GM18502 (cell line): ENCODE data around the gene ELL2.
"Not testable (repeated sequence)": the region's sequence is repeated elsewhere in the genome, so short reads cannot be mapped to it uniquely, and the experiment has no call there.

Experiments used
- ATAC-seq: cut with Tn5 transposase; IDR thresholded peaks from one replicate; pipeline ENCODE4 v1.9.1; 2021; ENCODE audit warnings: mild to moderate bottlenecking; ENCODE audit not compliant: unreplicated experiment, poor library complexity

ELL2 gene

GRCh38 chr5:95846554-95847260, 114.9 kb downstream of the ELL2 start:
- ATAC-seq: peak; percentile 59

DNA sequence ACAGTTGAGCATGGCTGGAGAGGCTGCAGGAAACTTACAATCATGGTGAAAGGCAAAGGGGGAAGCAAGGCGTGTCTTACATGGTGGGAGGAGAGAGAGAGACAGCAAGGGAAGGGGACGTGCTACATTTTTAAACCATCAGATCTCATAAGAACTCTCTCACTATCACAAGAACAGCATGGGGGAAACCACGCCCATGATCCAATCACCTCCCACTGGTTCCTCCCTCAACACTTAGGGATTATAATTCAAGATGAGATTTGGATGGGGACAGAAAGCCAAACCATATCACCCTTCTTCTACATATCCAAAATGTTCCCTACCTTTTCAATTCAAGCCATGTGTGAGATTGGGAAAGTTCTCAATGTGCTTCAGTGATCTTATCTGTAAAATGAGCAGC, 116.3 kb downstream of the ELL2 start:
- ATAC-seq: no peak

DNA sequence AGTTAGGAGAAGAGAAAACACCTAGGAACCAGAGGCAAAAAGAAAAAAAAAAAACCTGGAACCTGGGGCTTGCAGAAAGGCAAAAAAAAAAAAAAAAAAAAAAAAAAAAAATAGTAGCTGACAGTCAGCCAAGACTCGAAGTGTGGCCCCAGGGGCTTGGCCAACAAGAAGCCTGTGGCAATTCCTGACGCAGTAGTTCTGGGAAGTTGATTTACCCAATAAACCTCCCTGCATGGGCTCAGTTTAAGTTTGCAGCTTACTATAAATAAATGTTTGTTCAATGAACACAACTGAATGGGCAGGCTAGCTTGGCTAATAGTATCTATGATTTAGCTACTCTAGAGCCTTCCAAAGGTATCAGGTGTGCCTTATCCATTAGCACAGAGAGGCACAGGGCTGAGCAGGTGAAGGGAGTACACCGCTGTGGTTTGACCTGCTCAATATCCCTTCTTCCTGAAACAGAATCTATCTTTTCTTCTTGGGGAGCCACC, 117.9 kb downstream of the ELL2 start:
- no peak for ATAC-seq

DNA sequence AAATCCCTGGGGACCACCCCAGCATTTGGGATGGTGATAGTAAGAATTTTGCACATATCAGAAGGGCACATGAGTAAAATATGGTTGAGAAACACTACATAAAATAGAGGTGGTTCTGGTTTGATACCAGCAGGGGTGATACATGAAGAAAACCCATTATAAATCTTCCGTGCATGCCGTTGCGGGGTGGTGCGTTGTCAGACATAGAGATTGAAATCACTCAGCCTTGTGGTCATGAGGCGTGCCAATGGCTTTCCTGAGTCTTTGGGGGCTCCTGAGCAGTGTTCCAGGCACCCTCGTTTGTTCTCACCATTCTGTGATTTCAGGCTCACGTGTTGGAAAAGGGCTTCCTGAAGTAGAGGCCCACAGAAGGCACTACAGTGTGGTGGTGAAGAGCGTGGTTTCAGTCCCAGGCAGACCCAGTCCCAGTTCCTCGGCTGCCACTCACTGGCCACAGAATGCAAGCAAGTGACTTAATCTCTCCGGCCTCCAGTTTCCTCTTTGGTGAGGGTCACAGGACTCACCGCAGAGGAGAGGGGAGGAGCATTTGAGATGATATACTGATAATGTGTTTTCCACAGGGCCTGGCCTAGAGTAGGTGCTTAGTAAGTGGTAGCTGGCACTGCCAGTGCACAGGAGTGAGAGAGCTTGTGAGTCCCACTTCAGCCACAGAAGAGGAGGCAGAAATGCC, 118.7 kb downstream of the ELL2 start:
- peak; percentile 92 for ATAC-seq

- ATAC-seq: no peak
Observed at GRCh38 chr5:95841914-95842812, 119.5 kb downstream of the ELL2 start.

DNA sequence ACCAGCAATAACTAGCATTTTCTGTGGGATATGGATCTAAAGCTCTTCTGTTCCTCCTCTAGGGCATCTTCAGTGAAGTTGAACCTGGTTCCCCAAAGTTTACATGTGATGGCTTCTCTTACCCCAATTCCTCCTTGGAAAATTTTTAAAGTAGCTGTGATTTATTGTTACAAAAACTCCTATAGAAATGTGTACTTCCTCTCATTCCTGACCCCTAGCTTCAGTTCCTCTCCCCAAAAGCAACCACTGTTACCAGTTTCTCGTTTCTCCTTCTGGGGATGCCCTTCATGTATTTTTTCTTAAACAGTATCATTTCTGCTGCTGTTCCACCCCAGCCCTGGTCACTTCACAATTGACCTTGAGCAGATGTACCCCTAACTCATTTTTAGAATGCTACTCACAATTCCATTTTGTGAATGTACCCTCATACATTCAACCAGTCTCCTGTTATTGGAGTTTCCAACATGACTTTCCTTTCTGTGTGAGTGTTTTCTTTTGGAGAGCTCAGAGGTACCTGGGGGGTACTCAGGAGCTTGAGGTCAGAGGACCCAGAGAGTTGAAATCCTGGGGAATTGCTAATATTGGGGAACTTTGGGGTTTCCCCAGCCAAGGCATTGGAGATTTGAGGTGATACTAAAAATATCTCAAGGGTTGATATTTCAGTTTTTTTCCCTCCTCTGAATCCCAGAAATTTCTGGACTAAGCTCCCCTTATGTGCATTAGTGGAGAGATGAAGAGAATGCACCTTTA, 120.5 kb downstream of the ELL2 start:
- ATAC-seq: no peak

DNA sequence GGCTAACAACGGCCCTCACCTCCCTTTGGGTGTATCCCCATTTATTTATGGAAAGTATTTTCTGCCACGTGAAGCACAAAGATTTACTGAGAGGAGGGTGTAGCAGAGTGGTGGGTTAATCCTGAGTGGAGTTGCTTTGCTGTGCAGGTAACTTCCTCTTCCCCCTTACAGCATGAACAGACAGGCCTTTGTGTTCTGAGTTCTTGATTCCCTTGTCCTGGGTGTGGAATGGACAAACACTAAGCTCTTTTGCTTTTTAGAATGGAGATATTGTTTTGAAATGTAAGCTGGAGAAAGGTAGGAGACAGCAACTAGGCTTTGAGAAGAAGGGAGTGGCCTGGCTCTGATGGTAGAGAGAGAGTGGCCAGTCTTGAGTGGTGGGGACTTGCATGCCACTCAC, 122.0 kb downstream of the ELL2 start:
- ATAC-seq: no peak

DNA sequence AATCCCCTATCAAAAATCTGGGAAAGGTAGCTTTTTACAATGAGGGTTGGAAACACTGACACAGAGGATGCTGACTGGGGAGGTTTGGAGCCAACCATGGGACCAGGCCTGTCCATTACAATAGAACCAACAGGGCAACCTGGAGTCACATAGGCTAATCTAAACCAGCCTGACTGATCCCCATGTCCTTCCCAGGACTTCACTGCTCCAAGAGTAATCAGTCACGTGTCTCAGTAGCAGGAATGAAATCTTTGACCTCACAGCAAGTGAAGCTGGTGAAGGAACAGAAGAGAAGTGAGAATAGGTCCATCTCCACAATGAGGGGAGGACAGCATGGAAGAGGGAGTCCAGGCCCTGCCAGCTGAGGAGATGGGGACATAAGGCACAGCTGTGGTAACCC, 123.1 kb downstream of the ELL2 start:
- ATAC-seq: no peak

- ATAC-seq: no peak
Observed at GRCh38 chr5:95838001-95838520, 123.6 kb downstream of the ELL2 start.

DNA sequence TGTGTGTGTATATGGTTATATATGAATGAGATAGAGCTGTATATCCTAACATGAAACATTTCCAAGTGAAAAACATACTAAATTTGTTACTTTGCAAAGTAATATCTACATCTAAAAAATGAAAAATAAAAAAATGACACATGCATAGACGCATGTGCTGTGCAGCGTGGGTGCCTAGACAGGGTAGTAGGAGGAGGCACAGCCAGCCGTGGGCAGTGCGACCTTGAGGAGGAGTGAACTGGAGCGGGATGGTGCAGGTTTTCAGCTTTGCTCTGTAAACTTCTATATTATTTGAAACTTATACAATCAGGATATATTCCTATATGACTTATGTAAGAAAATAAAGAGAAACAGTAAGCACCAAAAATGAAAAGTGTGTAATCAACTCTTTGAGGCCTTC, 124.2 kb downstream of the ELL2 start:
- ATAC-seq: no peak

DNA sequence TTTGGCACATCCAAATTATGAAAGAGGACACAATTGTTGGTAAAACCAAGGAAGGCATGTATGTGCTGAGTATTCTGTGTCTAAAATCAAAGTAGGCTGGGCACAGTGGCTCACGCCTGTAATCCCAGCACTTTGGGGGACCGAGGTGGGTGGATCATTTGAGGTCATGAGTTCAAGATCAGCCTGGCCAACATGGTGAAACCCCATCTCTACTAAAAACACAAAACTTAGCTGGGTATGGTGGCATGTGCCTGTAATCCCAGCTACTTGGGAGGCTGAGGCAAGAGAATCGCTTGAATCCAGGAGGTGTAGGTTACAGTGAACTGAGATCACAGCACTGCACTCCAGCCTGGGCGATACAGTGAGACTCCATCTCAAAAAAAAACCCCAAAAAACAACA, 124.7 kb downstream of the ELL2 start:
- not testable (repeated sequence) for ATAC-seq

DNA sequence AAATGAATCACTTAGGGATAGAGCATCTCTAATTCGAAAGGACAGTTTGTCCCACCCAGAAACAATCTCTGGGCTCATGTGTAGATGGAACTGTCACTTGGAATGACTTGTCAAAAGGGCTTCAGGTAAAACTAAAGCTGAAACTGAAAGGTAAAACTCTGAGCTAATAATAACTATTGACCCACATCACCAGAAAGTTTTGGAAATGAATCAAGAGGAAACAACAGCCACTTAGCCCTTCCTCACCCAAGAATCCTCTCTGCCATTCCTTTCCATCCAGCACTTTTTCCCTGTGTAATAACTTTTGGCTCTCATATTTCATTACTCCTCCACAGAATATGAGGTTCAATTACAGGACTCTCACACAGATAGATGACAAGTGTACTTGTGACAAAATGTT, 125.1 kb downstream of the ELL2 start:
- peak; percentile 22 for ATAC-seq

DNA sequence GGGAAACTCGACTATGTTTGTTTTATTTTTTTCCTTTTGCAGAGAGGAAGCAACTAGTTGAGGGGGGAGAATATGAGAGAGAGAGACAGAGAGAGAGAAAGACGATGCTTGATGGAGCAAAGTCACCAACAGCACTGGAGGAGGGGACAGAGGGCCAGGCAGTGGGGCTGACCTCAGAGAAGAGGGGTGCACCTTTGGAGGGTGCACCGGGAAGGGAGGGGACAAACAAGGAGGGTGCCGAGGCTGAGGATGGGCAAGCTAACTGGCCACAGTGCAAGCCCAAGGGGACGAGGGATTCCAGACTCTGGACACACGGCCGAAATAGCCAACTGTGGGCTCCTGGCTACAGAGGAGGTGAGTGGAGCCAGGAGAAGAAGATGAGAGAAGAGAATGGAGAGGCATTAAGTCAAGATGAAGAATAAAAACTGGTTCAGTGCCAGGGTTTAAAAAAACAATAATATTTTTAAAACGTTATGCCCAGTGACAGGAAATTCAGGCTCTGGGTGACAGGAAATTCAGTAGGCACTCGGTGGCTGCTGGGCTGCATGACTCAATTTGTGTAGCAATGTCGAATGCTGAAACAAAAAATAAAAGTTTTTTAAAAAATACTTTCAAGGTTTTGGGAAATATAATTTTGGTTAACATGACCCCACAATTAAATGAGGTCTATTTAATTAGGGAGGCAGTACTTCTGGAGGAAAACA, 125.8 kb downstream of the ELL2 start:
- no peak for ATAC-seq
